GM23248 (cell line): ENCODE data around the gene SLC44A2. TPM values are rescaled to one million over a fixed set of nuclear protein-coding genes. Genes with fewer than 3 reads are reported as not detected.

Experiments
- DNase-seq: peaks from one replicate; pipeline ENCODE4 v3.0.0-alpha.2; 2015
- H2AFZ ChIP-seq: fragments of 200-600 bp; sonication (generic); 2 replicates; pipeline ENCODE4 v1.6.1; 2016; ENCODE audit warnings: antibody characterized with exemption
- H3F3A ChIP-seq: fragments of 200-600 bp; sonication (generic); 2 replicates; pipeline ENCODE4 v1.6.1; 2016; ENCODE audit warnings: mild to moderate bottlenecking, antibody characterized with exemption, mixed run types; ENCODE audit not compliant: insufficient read depth
- H3K27ac ChIP-seq: fragments of 200-600 bp; sonication (generic); 2 replicates; pipeline ENCODE4 v1.5.1; 2016; ENCODE audit warnings: mild to moderate bottlenecking
- H3K27me3 ChIP-seq: fragments of 200-600 bp; sonication (generic); replicated peaks from 2 replicates; pipeline ENCODE4 v1.6.1; 2016; ENCODE audit warnings: mild to moderate bottlenecking; ENCODE audit not compliant: insufficient read depth
- H3K36me3 ChIP-seq: fragments of 200-600 bp; sonication (generic); 2 replicates; pipeline ENCODE4 v1.6.1; 2016; ENCODE audit warnings: low read depth, mild to moderate bottlenecking
- H3K4me1 ChIP-seq: fragments of 200-600 bp; sonication (generic); 2 replicates; pipeline ENCODE4 v1.6.1; 2016; ENCODE audit warnings: mild to moderate bottlenecking; ENCODE audit not compliant: insufficient read depth
- H3K4me2 ChIP-seq: fragments of 200-600 bp; sonication (generic); one replicate; pipeline ENCODE4 v1.6.1; 2016; ENCODE audit warnings: mild to moderate bottlenecking; ENCODE audit not compliant: unreplicated experiment
- H3K4me3 ChIP-seq: fragments of 200-600 bp; sonication (generic); 2 replicates; pipeline ENCODE4 v1.5.1; 2016; ENCODE audit warnings: mild to moderate bottlenecking
- H3K79me2 ChIP-seq: fragments of 200-600 bp; sonication (generic); 2 replicates; pipeline ENCODE4 v1.6.1; 2016; ENCODE audit warnings: mild to moderate bottlenecking; ENCODE audit not compliant: insufficient read depth
- H3K9ac ChIP-seq: fragments of 200-600 bp; sonication (generic); 2 replicates; pipeline ENCODE4 v1.6.1; 2016; ENCODE audit warnings: mild to moderate bottlenecking
- H3K9me2 ChIP-seq: fragments of 200-600 bp; sonication (generic); 2 replicates; pipeline ENCODE4 v1.6.1; 2016; ENCODE audit warnings: mixed run types, mild to moderate bottlenecking, moderate library complexity; ENCODE audit not compliant: insufficient read depth
- H3K9me3 ChIP-seq: fragments of 200-600 bp; sonication (generic); one replicate; pipeline ENCODE4 v1.6.1; 2017; ENCODE audit warnings: low read depth
- H4K20me1 ChIP-seq: fragments of 200-600 bp; sonication (generic); 2 replicates; pipeline ENCODE4 v1.6.0; 2016; ENCODE audit not compliant: insufficient read depth
- EZH2 ChIP-seq: fragments of 200-600 bp; sonication (generic); IDR thresholded peaks from 2 replicates; pipeline ENCODE4 v1.6.1; 2018; ENCODE audit warnings: antibody characterized with exemption, mild to moderate bottlenecking; ENCODE audit not compliant: insufficient read depth, poor library complexity, severe bottlenecking
- EZH2phosphoT487 ChIP-seq: fragments of 200-600 bp; sonication (generic); IDR thresholded peaks from 2 replicates; pipeline ENCODE4 v1.6.1; 2018; ENCODE audit warnings: antibody characterized with exemption, moderate library complexity, mild to moderate bottlenecking, low read depth; ENCODE audit not compliant: insufficient read depth
- WGBS, 2 experiments: methylation state at CpG; one replicate each; pipeline ENCODE4 v1.1.6; 2015 to 2017; ENCODE audit warnings: low lambda C conversion rate in 2 of 2, low coverage in 1 of 2; ENCODE audit errors: missing lambda C conversion rate in 2 of 2; 5-methylcytosine and 5-hydroxymethylcytosine counted together
- in situ Hi-C: fragments of 300-500 bp; cut with MboI; formaldehyde crosslinking; loops from 2 replicates; pipeline ENCODE4 v1.15.0; 2020
- polyA plus RNA-seq: library from polyadenylated mRNA; unstranded; fragments of >200 nt; fragmentation: Nextera tagmentation; extraction: Ambion mirVana; gene quantifications from 2 replicates; pipeline ENCODE4 v1.2.1, GENCODE V29; 2016
- total RNA-seq: library from RNA; depleted of rRNA; stranded (reverse); fragments of >200 nt; shearing (Covaris generic); gene quantifications from 2 replicates; pipeline ENCODE4 v1.2.3, GENCODE V29; 2014

Gene SLC44A2
- total and polyA plus RNA-seq, 2 experiments from 2014 or later: 17.4 to 44.5 TPM

GRCh38 chr19:10681658-10682057 lies 56.3 kb downstream of the SLC44A2 start:
- no peak for DNase-seq
- no peak overlapping the region for H2AFZ ChIP-seq
- TF ChIP-seq EZH2phosphoT487 (no peak), EZH2 (no peak)
- H3F3A ChIP-seq: no peaks in the 10 kb centered on the region
- H3K4me1 ChIP-seq: no peaks in the 10 kb centered on the region
- H3K9me3 ChIP-seq: no peaks in the 10 kb centered on the region
- in situ Hi-C loops: no loop called here
- no peak overlapping the region for H3K4me3 ChIP-seq
- no peaks in the 10 kb centered on the region for H3K27me3 ChIP-seq
- no peak overlapping the region for H3K27ac ChIP-seq
- 95 to 100% methylated on average over 4 of the region's 4 CpGs for WGBS, 2 experiments
- H3K9ac ChIP-seq: no peak overlapping the region
- H3K4me2 ChIP-seq: no peak overlapping the region
- peaks cover 45% of the 10 kb centered on the region for H3K79me2 ChIP-seq
- H3K9me2 ChIP-seq: no peaks in the 10 kb centered on the region
- no peaks in the 10 kb centered on the region for H4K20me1 ChIP-seq
- H3K36me3 ChIP-seq: peaks cover 63% of the 10 kb centered on the region

GRCh38 chr19:10682397-10683063 lies 57.2 kb downstream of the SLC44A2 start:
- TF ChIP-seq EZH2: no peak
- no peak for TF ChIP-seq EZH2phosphoT487
- no peaks in the 10 kb centered on the region for H3K4me1 ChIP-seq
- no peak overlapping the region for H3K27ac ChIP-seq
- in situ Hi-C loops: no loop called here
- H3K4me2 ChIP-seq: no peak overlapping the region
- H4K20me1 ChIP-seq: no peaks in the 10 kb centered on the region
- no peak overlapping the region for H3K9ac ChIP-seq
- DNase-seq: no peak
- H3K4me3 ChIP-seq: no peak overlapping the region
- H3F3A ChIP-seq: no peaks in the 10 kb centered on the region
- 87 to 90% methylated on average over 11 to 15 of the region's 15 CpGs for whole genome bisulfite sequencing, 2 experiments
- H3K36me3 ChIP-seq: peaks cover 56% of the 10 kb centered on the region
- H3K9me3 ChIP-seq: no peaks in the 10 kb centered on the region
- H2AFZ ChIP-seq: no peak overlapping the region
- no peaks in the 10 kb centered on the region for H3K27me3 ChIP-seq
- peaks cover 36% of the 10 kb centered on the region for H3K79me2 ChIP-seq
- H3K9me2 ChIP-seq: no peaks in the 10 kb centered on the region

DNA sequence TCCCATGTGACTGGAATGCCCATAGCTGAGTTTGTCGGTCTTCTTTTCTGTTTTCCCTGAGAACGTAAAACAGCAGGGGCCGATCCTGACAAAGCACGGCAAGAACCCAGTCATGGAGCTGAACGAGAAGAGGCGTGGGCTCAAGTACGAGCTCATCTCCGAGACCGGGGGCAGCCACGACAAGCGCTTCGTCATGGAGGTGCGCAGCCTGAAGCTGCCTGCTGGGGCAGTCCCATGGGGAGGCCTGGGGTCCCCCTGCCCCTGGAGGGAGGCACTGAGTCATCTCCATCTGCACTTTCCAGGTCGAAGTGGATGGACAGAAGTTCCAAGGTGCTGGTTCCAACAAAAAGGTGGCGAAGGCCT lies 57.7 kb downstream of the SLC44A2 start:
- Histone ChIP-seq H3K79me2 (peaks cover 31% of the 10 kb centered on the region), H3K9ac (no peak overlapping the region), H3K9me3 (no peaks in the 10 kb centered on the region), H3K27ac (no peak overlapping the region), H2AFZ (no peak overlapping the region), H3K27me3 (no peaks in the 10 kb centered on the region), H3F3A (no peaks in the 10 kb centered on the region), H4K20me1 (no peaks in the 10 kb centered on the region), H3K4me2 (no peak overlapping the region), H3K36me3 (peaks cover 51% of the 10 kb centered on the region), H3K9me2 (no peaks in the 10 kb centered on the region), H3K4me1 (no peaks in the 10 kb centered on the region), H3K4me3 (no peak overlapping the region)
- 93 to 95% methylated on average over 15 of the region's 15 CpGs for WGBS, 2 experiments
- DNase-seq: no peak
- in situ Hi-C loops: no loop called here
- TF ChIP-seq EZH2phosphoT487: no peak
- no peak for TF ChIP-seq EZH2

DNA sequence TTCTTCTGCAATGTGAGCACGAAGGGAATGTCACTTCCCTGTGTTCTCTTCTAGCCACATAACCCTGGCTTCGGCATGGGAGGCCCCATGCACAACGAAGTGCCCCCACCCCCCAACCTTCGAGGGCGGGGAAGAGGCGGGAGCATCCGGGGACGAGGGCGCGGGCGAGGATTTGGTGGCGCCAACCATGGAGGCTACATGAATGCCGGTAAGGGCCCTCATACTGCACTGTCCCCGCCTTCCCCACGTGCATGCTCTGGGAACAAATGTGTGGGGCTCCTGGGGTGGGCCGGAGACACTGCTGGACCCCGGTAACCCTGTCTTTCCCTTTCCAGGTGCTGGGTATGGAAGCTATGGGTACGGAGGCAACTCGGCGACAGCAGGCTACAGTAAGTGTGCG lies 58.2 kb downstream of the SLC44A2 start:
- no peaks in the 10 kb centered on the region for H4K20me1 ChIP-seq
- no peaks in the 10 kb centered on the region for H3K9me2 ChIP-seq
- no peak for DNase-seq
- H2AFZ ChIP-seq: no peak overlapping the region
- peaks cover 26% of the 10 kb centered on the region for H3K79me2 ChIP-seq
- no peaks in the 10 kb centered on the region for H3K4me1 ChIP-seq
- H3K9me3 ChIP-seq: no peaks in the 10 kb centered on the region
- no peak overlapping the region for H3K27ac ChIP-seq
- no peak overlapping the region for H3K9ac ChIP-seq
- H3K27me3 ChIP-seq: no peaks in the 10 kb centered on the region
- peaks cover 46% of the 10 kb centered on the region for H3K36me3 ChIP-seq
- H3K4me3 ChIP-seq: no peak overlapping the region
- no peaks in the 10 kb centered on the region for H3F3A ChIP-seq
- H3K4me2 ChIP-seq: no peak overlapping the region
- in situ Hi-C loops: no loop called here
- WGBS, 2 experiments: 82 to 85% methylated on average over 19 to 21 of the region's 21 CpGs
- no peak for TF ChIP-seq EZH2

GRCh38 chr19:10685210-10685609 lies 59.9 kb downstream of the SLC44A2 start:
- Histone ChIP-seq H3K9me2 (no peaks in the 10 kb centered on the region), H3K4me2 (no peak overlapping the region), H4K20me1 (no peaks in the 10 kb centered on the region), H3F3A (no peaks in the 10 kb centered on the region), H3K9me3 (no peaks in the 10 kb centered on the region), H3K27ac (no peak overlapping the region), H3K9ac (no peak overlapping the region), H3K36me3 (peaks cover 33% of the 10 kb centered on the region; the same call in 1 of the 2 replicates), H3K79me2 (peaks cover 10% of the 10 kb centered on the region; the same call in 1 of the 2 replicates), H3K4me3 (no peak overlapping the region), H3K27me3 (no peaks in the 10 kb centered on the region), H3K4me1 (no peaks in the 10 kb centered on the region), H2AFZ (no peak overlapping the region)
- in situ Hi-C loops: no loop called here
- 58 to 69% methylated on average over 5 of the region's 5 CpGs for WGBS, 2 experiments
- no peak for TF ChIP-seq EZH2
- no peak for TF ChIP-seq EZH2phosphoT487
- no peak for DNase-seq
